T-helper 17 cell (primary cell): ENCODE measurements around the gene PSMD9. TPM values are rescaled to one million over a fixed set of nuclear protein-coding genes. Genes with fewer than 3 reads are reported as not detected.

Source experiments
- ATAC-seq: fragments of 150-1000 bp; cut with Tn5 transposase; 2 replicates; pipeline ENCODE4 v1.10.0; 2021; ENCODE audit warnings: mild to moderate bottlenecking, moderate library complexity
- DNase-seq, 3 donors: peaks; one replicate each; pipeline versions ENCODE4 v3.0.0 to v3.0.0-alpha.2; 2020 to 2021
- H3K9me3 ChIP-seq: one replicate; pipeline ENCODE4 v1.7.0; 2013; ENCODE audit warnings: low read length, mild to moderate bottlenecking; ENCODE audit not compliant: control insufficient read depth, poor library complexity, severe bottlenecking
- H3K27ac Mint-ChIP-seq: one replicate; pipeline ENCODE4 v1.8.0; 2022; ENCODE audit warnings: mild to moderate bottlenecking, moderate library complexity, mixed read lengths
- H3K27me3 Mint-ChIP-seq: one replicate; pipeline ENCODE4 v1.8.0; 2022; ENCODE audit warnings: mixed read lengths
- H3K36me3 Mint-ChIP-seq: one replicate; pipeline ENCODE4 v1.8.0; 2022; ENCODE audit warnings: low read depth, mixed read lengths
- H3K4me1 Mint-ChIP-seq: one replicate; pipeline ENCODE4 v1.8.0; 2022; ENCODE audit warnings: mild to moderate bottlenecking, mixed read lengths
- H3K4me3 Mint-ChIP-seq: one replicate; pipeline ENCODE4 v1.8.0; 2022; ENCODE audit warnings: mild to moderate bottlenecking, moderate library complexity, mixed read lengths
- total RNA-seq, 4 donors: library from RNA in 2 of 4; stranded (reverse) in 2 of 4; gene quantifications; one replicate each; pipeline ENCODE4 v1.2.3 and lab custom pipeline; 2022 to 2026

Gene PSMD9
- total RNA-seq, 2 donors from 2014 or later = 40.5 to 51.3 TPM

DNA sequence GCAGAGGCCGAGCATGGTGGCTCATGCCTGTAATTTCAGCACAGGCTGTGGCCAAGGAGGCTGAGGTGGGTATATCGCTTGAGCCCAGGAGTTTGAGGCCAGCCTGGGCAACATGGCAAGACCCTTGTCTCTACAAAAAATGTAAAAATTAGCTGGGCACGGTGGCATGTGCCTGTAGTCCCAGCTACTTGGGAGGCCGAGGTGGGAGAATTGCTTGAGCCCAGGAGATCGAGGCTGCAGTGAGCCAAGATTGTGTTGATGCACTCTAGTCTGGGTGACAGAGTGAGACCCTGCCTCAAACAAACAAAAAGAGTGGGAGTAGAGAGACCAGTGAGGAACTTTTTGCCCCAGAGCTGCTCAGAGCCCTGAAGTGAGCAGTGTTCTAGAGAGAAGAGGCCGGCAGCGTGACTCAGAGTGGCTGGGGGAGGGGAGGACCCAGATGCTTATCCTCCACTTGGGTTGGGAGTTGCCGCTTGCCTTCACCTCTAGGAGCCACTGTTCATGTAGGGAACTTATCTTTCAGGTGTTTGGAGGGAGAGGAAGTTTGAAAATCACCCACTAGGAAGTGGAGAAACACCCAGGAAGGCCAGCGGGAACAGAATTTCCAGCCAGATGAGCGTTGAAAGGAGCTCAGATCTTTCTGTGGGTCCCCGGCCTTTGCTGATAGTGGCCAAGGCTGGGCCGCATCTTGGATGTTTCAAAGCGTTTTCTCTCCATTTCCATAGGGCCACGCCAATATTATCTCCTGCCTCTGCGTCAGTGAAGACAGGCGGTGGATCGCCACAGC lies 45.1 kb downstream of the PSMD9 start:
- H3K27me3 Mint-ChIP-seq = peaks cover 12% of the 10 kb centered on the region
- ATAC-seq = no peak
- no peak overlapping the region for H3K27ac Mint-ChIP-seq

DNA sequence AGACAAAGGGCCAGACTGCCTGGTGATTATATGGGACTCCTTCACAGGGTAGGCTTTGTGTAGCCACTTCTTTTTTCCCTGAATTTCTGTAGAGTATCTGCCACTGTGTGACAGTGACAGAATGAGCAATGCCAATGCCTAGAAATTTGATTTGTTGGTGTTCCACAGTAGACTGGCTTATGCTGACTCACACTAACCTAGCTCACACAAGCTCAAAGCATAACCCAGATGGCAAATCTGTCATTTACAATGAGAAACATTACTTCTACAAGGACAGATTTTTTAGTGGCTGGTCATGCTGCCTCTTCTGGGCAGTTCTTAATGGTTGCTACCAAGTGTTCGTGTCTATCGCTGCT lies 45.7 kb downstream of the PSMD9 start:
- DNase-seq (no peak), ATAC-seq (no peak)
- Mint-ChIP-seq H3K27me3 (peaks cover 12% of the 10 kb centered on the region), H3K36me3 (peaks cover 10% of the 10 kb centered on the region), H3K4me3 (no peak overlapping the region), H3K27ac (no peak overlapping the region), H3K4me1 (peaks cover 13% of the 10 kb centered on the region)
- H3K9me3 ChIP-seq = no peaks in the 10 kb centered on the region

More for the DNA sequence above, 45.1 kb downstream of the PSMD9 start:
- H3K9me3 ChIP-seq = no peaks in the 10 kb centered on the region
- Mint-ChIP-seq H3K4me3 (no peak overlapping the region), H3K4me1 (peaks cover 11% of the 10 kb centered on the region), H3K36me3 (peaks cover 10% of the 10 kb centered on the region)
- DNase-seq = no peak

- H3K27me3 Mint-ChIP-seq = peaks cover 3% of the 10 kb centered on the region
- H3K27ac Mint-ChIP-seq = no peak overlapping the region
- H3K9me3 ChIP-seq = no peaks in the 10 kb centered on the region
- ATAC-seq = no peak
- H3K36me3 Mint-ChIP-seq = peaks cover 6% of the 10 kb centered on the region
- H3K4me3 Mint-ChIP-seq = no peak overlapping the region
- DNase-seq = no peak
- peaks cover 14% of the 10 kb centered on the region for H3K4me1 Mint-ChIP-seq
Measured at GRCh38 chr12:121937654-121938053, 49.1 kb downstream of the PSMD9 start.

GRCh38 chr12:121939186-121939585 lies 50.6 kb downstream of the PSMD9 start:
- Mint-ChIP-seq H3K4me3 (no peak overlapping the region), H3K36me3 (peaks cover 2% of the 10 kb centered on the region), H3K4me1 (peaks cover 11% of the 10 kb centered on the region), H3K27ac (no peak overlapping the region), H3K27me3 (no peaks in the 10 kb centered on the region)
- no peak for DNase-seq
- H3K9me3 ChIP-seq = no peaks in the 10 kb centered on the region
- ATAC-seq = no peak

DNA sequence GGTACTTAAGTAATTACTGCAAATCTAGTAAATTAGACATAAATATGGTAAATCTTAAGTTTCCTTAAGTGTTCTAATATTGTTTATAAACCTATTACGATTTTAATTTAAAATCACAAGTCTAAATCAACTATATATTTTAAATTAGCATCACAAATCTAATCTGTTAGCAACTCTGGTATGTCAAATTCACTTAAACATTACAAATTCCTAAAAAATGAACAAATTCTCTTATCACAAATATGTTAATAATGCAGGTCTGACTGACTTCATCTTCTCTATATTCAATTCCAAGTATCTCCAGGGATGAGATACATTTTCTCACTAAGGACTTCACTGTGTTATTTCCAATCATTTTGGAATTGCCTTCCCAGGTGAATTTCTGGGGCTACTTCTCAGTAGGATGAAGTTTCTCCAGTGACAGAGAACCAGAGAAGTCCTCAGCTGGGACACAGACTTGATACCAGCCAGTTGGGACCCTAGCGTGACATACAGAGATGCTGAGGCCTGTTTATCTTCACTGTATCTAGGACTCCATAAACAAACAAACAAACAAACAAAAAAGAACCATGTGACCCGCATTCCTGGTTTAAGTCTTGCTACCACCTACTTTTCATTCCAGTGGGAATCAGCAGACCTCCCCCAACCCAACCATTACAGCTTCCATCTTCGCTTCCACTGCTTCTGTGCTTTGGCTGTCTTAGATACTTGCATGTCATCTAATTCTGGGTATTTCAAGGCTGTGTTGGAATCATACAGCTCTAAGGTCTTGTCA lies 51.6 kb downstream of the PSMD9 start:
- ATAC-seq (no peak), DNase-seq (no peak)
- no peaks in the 10 kb centered on the region for H3K9me3 ChIP-seq
- Mint-ChIP-seq H3K36me3 (peaks cover 2% of the 10 kb centered on the region), H3K4me3 (no peak overlapping the region), H3K4me1 (peaks cover 11% of the 10 kb centered on the region), H3K27ac (peak overlapping the region; percentile 34), H3K27me3 (no peaks in the 10 kb centered on the region)

GRCh38 chr12:121942145-121942718 lies 53.6 kb downstream of the PSMD9 start:
- Mint-ChIP-seq H3K27ac (no peak overlapping the region), H3K4me3 (no peak overlapping the region), H3K4me1 (peaks cover 12% of the 10 kb centered on the region), H3K36me3 (peaks cover under 1% of the 10 kb centered on the region), H3K27me3 (no peaks in the 10 kb centered on the region)
- H3K9me3 ChIP-seq = no peaks in the 10 kb centered on the region
- no peak for ATAC-seq
- DNase-seq = no peak

DNA sequence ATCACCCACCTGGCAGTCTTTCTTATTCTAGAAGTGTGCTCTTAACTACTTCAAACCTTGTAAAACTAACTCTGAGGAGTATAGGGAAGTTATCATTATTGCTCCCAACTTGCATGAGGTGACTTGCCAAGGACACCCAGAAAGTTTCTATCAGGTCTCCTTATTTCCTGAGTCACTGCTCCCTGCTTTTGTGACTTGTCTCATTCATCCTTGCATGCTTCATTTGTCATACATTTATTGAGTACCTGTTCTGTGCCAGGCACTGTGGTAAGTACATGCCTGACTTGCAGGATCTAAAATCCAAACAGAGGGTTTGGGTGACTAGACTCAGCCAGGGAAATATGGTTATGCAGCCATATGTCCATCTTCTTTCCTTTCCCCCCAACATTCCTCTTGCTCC lies 55.3 kb downstream of the PSMD9 start:
- H3K4me3 Mint-ChIP-seq = no peak overlapping the region
- H3K36me3 Mint-ChIP-seq = no peaks in the 10 kb centered on the region
- ATAC-seq (no peak), DNase-seq (no peak)
- peaks cover 9% of the 10 kb centered on the region for H3K4me1 Mint-ChIP-seq
- no peak overlapping the region for H3K27ac Mint-ChIP-seq
- no peaks in the 10 kb centered on the region for H3K27me3 Mint-ChIP-seq
- no peaks in the 10 kb centered on the region for H3K9me3 ChIP-seq

DNA sequence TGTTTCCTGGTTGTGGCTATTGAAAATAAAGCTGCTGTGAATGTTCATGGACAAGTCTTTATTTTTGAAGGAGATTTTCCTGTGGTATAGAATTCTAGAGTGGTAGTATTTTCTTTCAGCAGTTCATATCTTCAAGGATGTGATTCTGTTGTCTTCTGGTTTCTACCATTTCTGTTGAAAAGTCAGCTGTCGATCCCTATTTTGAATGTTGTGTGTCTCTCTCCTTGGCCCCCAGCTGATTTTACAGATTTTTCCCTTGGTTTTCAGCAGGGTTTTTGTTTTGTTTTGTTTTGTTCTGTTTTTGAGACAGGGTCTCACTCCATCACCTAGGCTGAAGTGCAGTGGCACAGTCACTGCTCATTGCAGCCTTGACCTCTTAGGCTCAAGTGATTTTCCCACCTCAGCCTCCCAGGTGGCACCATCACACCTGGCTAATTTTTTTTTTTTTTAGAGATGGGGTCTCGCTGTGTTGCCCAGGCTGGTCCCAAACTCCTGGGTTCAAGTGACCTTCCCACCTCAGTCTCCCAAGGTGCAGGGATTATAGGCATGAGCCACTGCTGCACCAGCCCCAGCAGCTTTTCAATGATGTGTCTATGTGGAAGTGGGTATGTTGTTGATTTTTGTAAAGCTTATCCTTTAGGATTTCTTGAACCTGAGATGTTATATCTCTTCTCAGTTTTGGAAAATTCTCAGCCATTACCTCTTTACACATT lies 57.9 kb downstream of the PSMD9 start:
- DNase-seq (no peak), ATAC-seq (no peak)
- no peaks in the 10 kb centered on the region for H3K27me3 Mint-ChIP-seq
- no peak overlapping the region for H3K4me3 Mint-ChIP-seq
- H3K27ac Mint-ChIP-seq = no peak overlapping the region
- no peaks in the 10 kb centered on the region for H3K9me3 ChIP-seq
- H3K4me1 Mint-ChIP-seq = peaks cover 5% of the 10 kb centered on the region
- no peaks in the 10 kb centered on the region for H3K36me3 Mint-ChIP-seq

GRCh38 chr12:121947981-121948380 lies 59.4 kb downstream of the PSMD9 start:
- no peak for ATAC-seq
- H3K4me3 Mint-ChIP-seq = no peak overlapping the region
- H3K36me3 Mint-ChIP-seq = no peaks in the 10 kb centered on the region
- no peaks in the 10 kb centered on the region for H3K9me3 ChIP-seq
- peaks cover 2% of the 10 kb centered on the region for H3K4me1 Mint-ChIP-seq
- no peak for DNase-seq
- H3K27me3 Mint-ChIP-seq = no peaks in the 10 kb centered on the region
- H3K27ac Mint-ChIP-seq = no peak overlapping the region

DNA sequence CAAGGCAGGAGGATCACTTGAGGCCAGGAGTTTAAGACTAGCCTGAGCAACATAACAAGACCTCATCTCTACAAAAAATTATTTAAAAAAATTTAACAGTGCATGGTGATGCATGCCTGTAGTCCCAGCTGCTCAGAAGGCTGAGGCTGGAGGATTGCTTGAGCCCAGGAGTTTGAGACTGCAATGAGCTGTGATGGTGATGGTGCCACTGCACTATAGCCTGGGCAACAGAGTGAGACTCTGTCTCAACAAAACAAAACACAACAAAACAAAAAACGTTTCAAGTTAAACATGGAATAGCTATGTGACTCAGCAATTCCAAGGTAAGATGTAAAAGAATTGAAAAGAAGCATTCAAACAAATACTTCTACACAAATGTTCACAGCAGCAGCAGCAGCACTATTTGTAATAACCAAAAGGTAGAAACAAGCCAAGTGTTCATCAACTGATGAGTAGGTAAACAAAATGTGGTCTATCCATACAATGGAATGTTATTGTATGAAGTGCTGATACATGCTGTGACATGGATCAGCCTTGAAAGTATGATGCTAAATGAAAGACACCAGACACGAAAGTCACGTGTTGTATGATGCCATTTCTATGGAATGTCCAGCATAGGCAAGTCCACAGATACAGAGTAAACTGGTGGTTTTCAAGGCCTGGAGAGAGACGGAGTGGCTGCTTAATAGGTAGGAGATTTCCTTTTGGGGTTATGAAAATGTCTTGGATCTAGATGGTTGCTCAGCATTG lies 61.2 kb downstream of the PSMD9 start:
- Mint-ChIP-seq H3K36me3 (no peaks in the 10 kb centered on the region), H3K4me3 (no peak overlapping the region), H3K27ac (no peak overlapping the region), H3K4me1 (peaks cover 2% of the 10 kb centered on the region), H3K27me3 (no peaks in the 10 kb centered on the region)
- no peak for ATAC-seq
- no peak for DNase-seq
- no peaks in the 10 kb centered on the region for H3K9me3 ChIP-seq

GRCh38 chr12:121953117-121953692 lies 64.6 kb downstream of the PSMD9 start:
- no peak for DNase-seq
- no peak overlapping the region for H3K4me3 Mint-ChIP-seq
- H3K9me3 ChIP-seq = no peaks in the 10 kb centered on the region
- ATAC-seq = no peak
- no peaks in the 10 kb centered on the region for H3K27me3 Mint-ChIP-seq
- no peaks in the 10 kb centered on the region for H3K36me3 Mint-ChIP-seq
- H3K27ac Mint-ChIP-seq = no peak overlapping the region
- H3K4me1 Mint-ChIP-seq = no peaks in the 10 kb centered on the region

- Mint-ChIP-seq H3K4me1 (no peaks in the 10 kb centered on the region), H3K27me3 (no peaks in the 10 kb centered on the region), H3K36me3 (no peaks in the 10 kb centered on the region), H3K27ac (no peak overlapping the region), H3K4me3 (no peak overlapping the region)
- ATAC-seq (no peak), DNase-seq (no peak)
- H3K9me3 ChIP-seq = no peaks in the 10 kb centered on the region
Measured at GRCh38 chr12:121953695-121954094, 65.1 kb downstream of the PSMD9 start.
